HepG2 (cell line): Measurements from ENCODE around the gene SSH3. TPM values are rescaled to one million over a fixed set of nuclear protein-coding genes. Genes with fewer than 3 reads are reported as not detected.

Source experiments
- ELF1 ChIP-seq: sonication (generic); formaldehyde crosslinking; IDR thresholded peaks from 2 replicates; pipeline ENCODE4 v1.4.0; 2020; ENCODE audit warnings: missing genetic modification reagents
- ERF ChIP-seq: IDR thresholded peaks from 2 replicates; pipeline ENCODE4 v1.6.1; 2018; ENCODE audit warnings: missing biosample characterization, missing genetic modification reagents
- GFI1 ChIP-seq: sonication (generic); formaldehyde crosslinking; IDR thresholded peaks from 2 replicates; pipeline ENCODE4 v1.5.0; 2020; ENCODE audit warnings: missing genetic modification reagents, mild to moderate bottlenecking, borderline replicate concordance
- HDAC2 ChIP-seq: sonication (generic); formaldehyde crosslinking; IDR thresholded peaks from 2 replicates; pipeline ENCODE4 v1.4.0; 2020; ENCODE audit warnings: missing genetic modification reagents
- IKZF5 ChIP-seq: IDR thresholded peaks from 2 replicates; pipeline ENCODE4 v1.6.1; 2018; ENCODE audit warnings: missing genetic modification reagents, mild to moderate bottlenecking, missing compliant biosample characterization
- MAF1 ChIP-seq: sonication (generic); formaldehyde crosslinking; IDR thresholded peaks from 2 replicates; pipeline ENCODE4 v1.5.0; 2020; ENCODE audit warnings: missing genetic modification reagents, borderline replicate concordance
- MTF1 ChIP-seq: sonication (generic); formaldehyde crosslinking; IDR thresholded peaks from 2 replicates; pipeline ENCODE4 v1.5.0; 2020; ENCODE audit warnings: missing genetic modification reagents
- PAF1 ChIP-seq: IDR thresholded peaks from 2 replicates; pipeline ENCODE4 v1.6.1; 2016; ENCODE audit warnings: missing genetic modification reagents, missing compliant biosample characterization
- PHF21A ChIP-seq: sonication (generic); formaldehyde crosslinking; IDR thresholded peaks from 2 replicates; pipeline ENCODE4 v1.5.0; 2020; ENCODE audit warnings: mild to moderate bottlenecking, missing genetic modification reagents
- PHF5A ChIP-seq: IDR thresholded peaks from one replicate; pipeline ENCODE4 v1.6.1; 2018; ENCODE audit warnings: low read depth, missing genetic modification reagents; ENCODE audit not compliant: unreplicated experiment
- POLR2AphosphoS2 ChIP-seq: IDR thresholded peaks from 2 replicates; pipeline ENCODE4 v1.6.1; 2011; ENCODE audit warnings: low read depth, low read length, improper control_type of control experiment
- RFXANK ChIP-seq: IDR thresholded peaks from 2 replicates; pipeline ENCODE4 v1.6.1; 2016
- SOX6 ChIP-seq, 2 experiments: fragments of 450-650 bp in 1 of 2; sonication (generic) in 1 of 2; formaldehyde crosslinking in 1 of 2; IDR thresholded peaks; 2 replicates each; pipeline versions ENCODE4 v1.4.0 to v1.6.1; 2017 to 2020; ENCODE audit warnings: antibody characterized with exemption in 1 of 2, mild to moderate bottlenecking in 1 of 2, missing genetic modification reagents in 1 of 2
- SSRP1 ChIP-seq: IDR thresholded peaks from 2 replicates; pipeline ENCODE4 v1.6.1; 2016; ENCODE audit warnings: control low read depth
- TGIF2 ChIP-seq: IDR thresholded peaks from 2 replicates; pipeline ENCODE4 v1.6.1; 2016; ENCODE audit warnings: control low read depth, missing compliant biosample characterization
- TP53 ChIP-seq: sonication (generic); formaldehyde crosslinking; conservative IDR thresholded peaks from 2 replicates; pipeline ENCODE4 v1.4.0; 2020; ENCODE audit warnings: missing genetic modification reagents
- ZBTB37 ChIP-seq: sonication (generic); formaldehyde crosslinking; IDR thresholded peaks from 2 replicates; pipeline ENCODE4 v1.4.0; 2020; ENCODE audit warnings: mild to moderate bottlenecking, missing genetic modification reagents
- ZC3H13 ChIP-seq: sonication (generic); formaldehyde crosslinking; IDR thresholded peaks from 2 replicates; pipeline ENCODE4 v1.8.1; 2023; ENCODE audit warnings: mild to moderate bottlenecking, missing genetic modification reagents, moderate library complexity
- ZFP1 ChIP-seq: IDR thresholded peaks from 2 replicates; pipeline ENCODE4 v1.6.1; 2016
- ZNF563 ChIP-seq: sonication (generic); formaldehyde crosslinking; IDR thresholded peaks from 2 replicates; pipeline ENCODE4 v1.8.0; 2022; ENCODE audit warnings: mild to moderate bottlenecking, moderate library complexity, missing genetic modification reagents
- ZNF616 ChIP-seq: sonication (generic); formaldehyde crosslinking; IDR thresholded peaks from 2 replicates; pipeline ENCODE4 v1.5.0; 2020; ENCODE audit warnings: low read depth, mild to moderate bottlenecking, missing genetic modification reagents
- ZNF780A ChIP-seq: sonication (generic); formaldehyde crosslinking; IDR thresholded peaks from 2 replicates; pipeline ENCODE4 v1.8.0; 2022; ENCODE audit warnings: mild to moderate bottlenecking, missing genetic modification reagents, moderate library complexity
- ZSCAN21 ChIP-seq: sonication (generic); formaldehyde crosslinking; IDR thresholded peaks from 2 replicates; pipeline ENCODE4 v1.8.0; 2022; ENCODE audit warnings: mild to moderate bottlenecking, missing genetic modification reagents, moderate library complexity, borderline replicate concordance
- polyA plus RNA-seq, 8 experiments: library from polyadenylated mRNA; depleted of rRNA in 3 of 8; stranded (reverse) in 7 of 8; unstranded in 1 of 8; fragments of >200 nt; fragmentation: Illumina TruSeq in 4 of 8; extraction: Trizol in 4 of 8; gene quantifications; 2 replicates each; pipeline versions ENCODE4 v1.2.1 to v1.2.3, GENCODE V29; 2011 to 2016; ENCODE audit warnings: low read depth in 4 of 8, missing spikeins in 1 of 8, mixed read lengths in 1 of 8; ENCODE audit not compliant: insufficient read depth in 1 of 8
- total RNA-seq, 5 experiments: library from RNA; depleted of rRNA; stranded (reverse); fragments of >200 nt; fragmentation: Illumina TruSeq; extraction: Trizol; gene quantifications; 2 replicates each; pipeline ENCODE4 v1.2.3, GENCODE V29; 2016; ENCODE audit warnings: low read depth in 1 of 5
- TF ChIP-seq, protein P1 (sequence below): sonication (generic); formaldehyde crosslinking; IDR thresholded peaks from 2 replicates; pipeline ENCODE4 v1.4.0; 2020; ENCODE audit warnings: missing genetic modification reagents

Gene SSH3
- total and polyA plus RNA-seq, 2 of the 13 experiments (the other 11 are each of a cell fraction or from before 2014, with no cell fraction given): 12.4 to 18.8 TPM

DNA sequence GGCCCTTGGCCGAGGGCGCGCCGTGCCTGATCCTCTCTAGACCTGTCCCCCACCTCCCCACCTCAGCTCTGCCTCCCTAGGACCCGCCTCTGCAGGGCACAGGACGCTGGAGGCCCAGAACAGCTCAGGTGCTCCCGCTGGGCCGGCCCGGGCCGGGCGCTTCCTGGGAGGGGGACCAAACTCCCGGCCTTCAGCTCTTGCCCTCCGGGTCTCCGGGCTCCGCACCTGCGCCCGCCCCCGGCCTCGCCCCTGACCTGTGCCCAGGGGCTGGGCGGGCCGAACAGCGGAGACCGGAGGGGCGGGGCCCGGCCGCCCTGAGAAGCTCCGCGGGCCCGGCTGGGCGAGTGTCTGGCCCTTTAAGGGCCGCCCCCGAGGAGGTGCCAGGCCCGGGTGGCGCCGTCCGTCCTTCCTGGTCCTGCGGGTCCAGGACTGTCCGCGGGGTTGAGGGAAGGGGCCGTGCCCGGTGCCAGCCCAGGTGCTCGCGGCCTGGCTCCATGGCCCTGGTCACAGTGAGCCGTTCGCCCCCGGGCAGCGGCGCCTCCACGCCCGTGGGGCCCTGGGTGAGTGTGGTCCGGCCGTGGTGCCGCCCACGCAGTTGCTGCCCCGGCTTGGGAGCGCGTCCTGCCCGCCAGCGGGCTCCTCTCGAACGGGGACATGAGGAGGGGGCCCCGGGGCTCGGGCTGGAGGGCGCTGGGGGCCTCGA, at the start of gene SSH3 (continued):
- TF ChIP-seq IKZF5 (CRISPR knock-in tag) (no peak), ERF (CRISPR knock-in tag) (peak; percentile 30; the same call in 1 of the 2 replicates), GFI1 (no peak; the same call in 1 of the 2 replicates), ZNF563 (CRISPR knock-in tag) (peak; percentile 61; the same call in 1 of the 2 replicates), ZC3H13 (CRISPR knock-in tag) (no peak), POLR2AphosphoS2 (no peak), HDAC2 (CRISPR knock-in tag) (peak; percentile 29; the same call in 1 of the 2 replicates), TGIF2 (CRISPR knock-in tag) (no peak), SSRP1 (CRISPR knock-in tag) (no peak), ZBTB37 (CRISPR knock-in tag) (no peak), ZSCAN21 (peak; percentile 78), PHF21A (CRISPR knock-in tag) (peak; percentile 62), MTF1 (peak; percentile 1; the same call in 1 of the 2 replicates), PAF1 (no peak), ZNF780A (CRISPR knock-in tag) (no peak), ZNF616 (CRISPR knock-in tag) (no peak), MAF1 (CRISPR knock-in tag) (no peak), SOX6 (IDR thresholded peaks at IDR 0.05) (no peak), SOX6 (CRISPR knock-in tag; IDR thresholded peaks at IDR 0.05) (no peak), RFXANK (CRISPR knock-in tag) (no peak), ELF1 (CRISPR knock-in tag) (no peak; the same call in 1 of the 2 replicates), TP53 (no peak), ZFP1 (CRISPR knock-in tag) (no peak), PHF5A (no peak)
- TF ChIP-seq, protein P1, sequence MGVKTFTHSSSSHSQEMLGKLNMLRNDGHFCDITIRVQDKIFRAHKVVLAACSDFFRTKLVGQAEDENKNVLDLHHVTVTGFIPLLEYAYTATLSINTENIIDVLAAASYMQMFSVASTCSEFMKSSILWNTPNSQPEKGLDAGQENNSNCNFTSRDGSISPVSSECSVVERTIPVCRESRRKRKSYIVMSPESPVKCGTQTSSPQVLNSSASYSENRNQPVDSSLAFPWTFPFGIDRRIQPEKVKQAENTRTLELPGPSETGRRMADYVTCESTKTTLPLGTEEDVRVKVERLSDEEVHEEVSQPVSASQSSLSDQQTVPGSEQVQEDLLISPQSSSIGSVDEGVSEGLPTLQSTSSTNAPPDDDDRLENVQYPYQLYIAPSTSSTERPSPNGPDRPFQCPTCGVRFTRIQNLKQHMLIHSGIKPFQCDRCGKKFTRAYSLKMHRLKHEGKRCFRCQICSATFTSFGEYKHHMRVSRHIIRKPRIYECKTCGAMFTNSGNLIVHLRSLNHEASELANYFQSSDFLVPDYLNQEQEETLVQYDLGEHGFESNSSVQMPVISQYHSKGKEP: no peak
